Measurements from ENCODE around the gene RERE.
A peak's percentile ranks its signal among the peaks of the same experiment; 100 is the strongest.

RERE gene

GRCh38 chr1:8396786-8397406 lies 420.5 kb downstream of the RERE start (continued):
- peak; percentile 74 for TF ChIP-seq TRIM28 (IDR thresholded peaks at IDR 0.05; ENCODE audit: borderline replicate concordance, low read length)
- no peak for TF ChIP-seq RBAK (tag by site-specific recombination; IDR thresholded peaks at IDR 0.05)
- TF ChIP-seq ZIC2 (tag by site-specific recombination; IDR thresholded peaks at IDR 0.05), result no peak
- TF ChIP-seq YY2 (tag by site-specific recombination; IDR thresholded peaks at IDR 0.05), result no peak
- TF ChIP-seq ZNF10 (tag by site-specific recombination; IDR thresholded peaks at IDR 0.05), result no peak
- no peak for TF ChIP-seq ZNF670 (tag by site-specific recombination; IDR thresholded peaks at IDR 0.05; ENCODE audit: low read depth)
- TF ChIP-seq ZFHX2 (tag by site-specific recombination; conservative IDR thresholded peaks at IDR 0.05), result no peak
- TF ChIP-seq ZNF626 (tag by site-specific recombination; IDR thresholded peaks at IDR 0.05), result no peak
- no peak for TF ChIP-seq ZNF48 (tag by site-specific recombination; IDR thresholded peaks at IDR 0.05)
- TF ChIP-seq ZNF837 (tag by site-specific recombination; IDR thresholded peaks at IDR 0.05), result no peak
- no peak for TF ChIP-seq SP2 (tag by site-specific recombination; IDR thresholded peaks at IDR 0.05)
- no peak for TF ChIP-seq PATZ1 (tag by site-specific recombination; IDR thresholded peaks at IDR 0.05)
- TF ChIP-seq OVOL3 (tag by site-specific recombination; IDR thresholded peaks at IDR 0.05), result peak; percentile 61
- TF ChIP-seq PRDM1 (tag by site-specific recombination; IDR thresholded peaks at IDR 0.05), result peak; percentile 60
- no peak for TF ChIP-seq ZNF274 (IDR thresholded peaks at IDR 0.05; ENCODE audit: low read length)
- TF ChIP-seq ZNF274 (tag by site-specific recombination; IDR thresholded peaks at IDR 0.05; ENCODE audit: borderline replicate concordance), result no peak
- TF ChIP-seq ZNF169 (tag by site-specific recombination; IDR thresholded peaks at IDR 0.05), result no peak
- no peak for TF ChIP-seq INSM2 (tag by site-specific recombination; IDR thresholded peaks at IDR 0.05)
- TF ChIP-seq GFI1B (tag by site-specific recombination; IDR thresholded peaks at IDR 0.05), result no peak
- no peak for TF ChIP-seq ZNF560 (tag by site-specific recombination; IDR thresholded peaks at IDR 0.05; ENCODE audit: borderline replicate concordance)
- no peak for TF ChIP-seq ZNF426 (tag by site-specific recombination; IDR thresholded peaks at IDR 0.05)
- TF ChIP-seq ZNF416 (tag by site-specific recombination; IDR thresholded peaks at IDR 0.05), result no peak
- TF ChIP-seq ZNF623 (tag by site-specific recombination; IDR thresholded peaks at IDR 0.05), result no peak
- TF ChIP-seq ZNF366 (tag by site-specific recombination; conservative IDR thresholded peaks at IDR 0.05), result 0 out of 2 replicates have a peak, but pooled peaks have one; percentile 9
- TF ChIP-seq ZNF521 (tag by site-specific recombination; IDR thresholded peaks at IDR 0.05), result no peak
- no peak for TF ChIP-seq ZNF354C (tag by site-specific recombination; IDR thresholded peaks at IDR 0.05; ENCODE audit: borderline replicate concordance, low read depth)

All from HEK293 (cell line).